Fibroblast of mammary gland (primary cell): ENCODE results near the gene KLF14.

ENCODE experiments used
- DNase-seq: peaks from one replicate; pipeline ENCODE4 v3.0.0-alpha.2; 2010; ENCODE audit warnings: low read depth
- H3K4me3 ChIP-seq: 2 replicates; pipeline ENCODE4 v1.5.1; 2011; ENCODE audit warnings: low read depth, mild to moderate bottlenecking, low read length, moderate library complexity; ENCODE audit not compliant: control insufficient read depth
- TF ChIP-seq, protein P1 (sequence below): conservative IDR thresholded peaks from 2 replicates; pipeline ENCODE4 v1.5.1; 2011; ENCODE audit warnings: low read depth, low read length, inconsistent platforms; ENCODE audit not compliant: control insufficient read depth, insufficient read depth

The KLF14 gene

DNA sequence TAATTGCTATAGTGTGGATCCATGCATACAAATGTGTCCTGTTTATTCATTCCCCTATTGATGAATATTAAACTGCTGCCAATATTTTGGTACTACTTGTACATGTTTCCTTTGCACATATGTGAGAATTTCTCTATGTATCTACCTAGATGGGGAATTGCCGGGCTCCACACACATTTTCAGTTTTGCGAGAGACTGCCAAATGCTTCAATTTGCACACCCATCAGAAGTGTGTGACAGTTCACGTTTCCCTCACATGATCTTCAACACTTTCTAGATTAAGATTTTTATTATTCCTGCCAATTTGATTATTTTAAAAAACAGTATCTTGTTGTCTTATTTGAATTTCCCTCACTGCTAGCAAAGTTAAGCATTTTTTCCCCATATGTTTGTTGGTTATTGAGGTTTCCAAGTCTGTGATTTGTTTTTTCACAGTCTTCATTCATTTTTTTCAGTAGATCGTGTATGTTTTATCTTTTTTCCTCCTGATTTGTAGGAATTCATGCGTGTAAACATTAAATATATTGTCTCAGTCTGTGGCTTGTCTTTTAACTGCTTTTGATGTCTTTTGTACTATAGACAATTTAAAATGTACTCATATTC lies 2.4 kb upstream of the KLF14 start:
- no peak overlapping the region for H3K4me3 ChIP-seq
- DNase-seq, result no peak
- TF ChIP-seq, protein P1, sequence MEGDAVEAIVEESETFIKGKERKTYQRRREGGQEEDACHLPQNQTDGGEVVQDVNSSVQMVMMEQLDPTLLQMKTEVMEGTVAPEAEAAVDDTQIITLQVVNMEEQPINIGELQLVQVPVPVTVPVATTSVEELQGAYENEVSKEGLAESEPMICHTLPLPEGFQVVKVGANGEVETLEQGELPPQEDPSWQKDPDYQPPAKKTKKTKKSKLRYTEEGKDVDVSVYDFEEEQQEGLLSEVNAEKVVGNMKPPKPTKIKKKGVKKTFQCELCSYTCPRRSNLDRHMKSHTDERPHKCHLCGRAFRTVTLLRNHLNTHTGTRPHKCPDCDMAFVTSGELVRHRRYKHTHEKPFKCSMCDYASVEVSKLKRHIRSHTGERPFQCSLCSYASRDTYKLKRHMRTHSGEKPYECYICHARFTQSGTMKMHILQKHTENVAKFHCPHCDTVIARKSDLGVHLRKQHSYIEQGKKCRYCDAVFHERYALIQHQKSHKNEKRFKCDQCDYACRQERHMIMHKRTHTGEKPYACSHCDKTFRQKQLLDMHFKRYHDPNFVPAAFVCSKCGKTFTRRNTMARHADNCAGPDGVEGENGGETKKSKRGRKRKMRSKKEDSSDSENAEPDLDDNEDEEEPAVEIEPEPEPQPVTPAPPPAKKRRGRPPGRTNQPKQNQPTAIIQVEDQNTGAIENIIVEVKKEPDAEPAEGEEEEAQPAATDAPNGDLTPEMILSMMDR, result no peak

DNA sequence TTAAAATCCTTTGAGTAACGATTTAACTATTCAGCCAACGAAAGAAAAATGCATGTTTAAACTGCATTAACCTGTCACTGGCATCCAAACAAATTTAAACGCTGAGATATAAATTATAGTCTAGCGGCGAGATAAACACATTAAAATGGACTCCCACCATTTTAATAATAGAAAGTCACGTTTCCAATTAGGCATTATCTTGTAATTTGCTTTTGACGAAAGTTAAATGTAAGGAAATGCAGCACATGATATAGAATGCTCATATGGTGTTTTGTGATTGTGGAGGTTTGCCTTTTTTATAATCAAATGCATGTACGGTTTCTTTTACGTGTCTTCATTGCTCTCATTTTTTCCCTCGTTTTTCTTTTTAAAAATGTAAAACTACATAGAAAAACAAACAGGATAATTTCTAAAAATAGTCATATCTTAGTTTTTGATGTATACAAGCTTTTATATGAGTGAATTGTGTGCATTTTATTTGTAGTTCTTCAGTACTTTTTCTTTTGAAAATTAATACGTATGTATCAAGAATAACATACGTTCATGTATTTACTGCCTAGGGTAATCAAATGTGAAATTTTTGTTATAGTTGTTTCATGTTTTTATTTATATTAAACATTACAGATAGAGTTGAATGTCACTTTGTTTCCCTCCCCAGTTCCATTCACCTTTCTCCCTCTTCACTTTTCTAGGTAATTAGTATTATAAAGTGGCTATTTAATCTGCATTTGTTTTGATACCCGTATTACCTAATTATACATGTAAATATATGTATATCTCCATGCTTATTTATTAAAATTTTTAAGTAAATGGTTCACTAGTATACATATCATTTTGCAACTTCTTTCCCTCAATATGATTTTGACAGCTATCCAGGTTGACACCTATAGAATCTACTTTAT lies 1.1 kb upstream of the KLF14 start:
- TF ChIP-seq, protein P1, result no peak
- DNase-seq, result no peak
- peak overlapping the region; percentile 52 for H3K4me3 ChIP-seq

DNA sequence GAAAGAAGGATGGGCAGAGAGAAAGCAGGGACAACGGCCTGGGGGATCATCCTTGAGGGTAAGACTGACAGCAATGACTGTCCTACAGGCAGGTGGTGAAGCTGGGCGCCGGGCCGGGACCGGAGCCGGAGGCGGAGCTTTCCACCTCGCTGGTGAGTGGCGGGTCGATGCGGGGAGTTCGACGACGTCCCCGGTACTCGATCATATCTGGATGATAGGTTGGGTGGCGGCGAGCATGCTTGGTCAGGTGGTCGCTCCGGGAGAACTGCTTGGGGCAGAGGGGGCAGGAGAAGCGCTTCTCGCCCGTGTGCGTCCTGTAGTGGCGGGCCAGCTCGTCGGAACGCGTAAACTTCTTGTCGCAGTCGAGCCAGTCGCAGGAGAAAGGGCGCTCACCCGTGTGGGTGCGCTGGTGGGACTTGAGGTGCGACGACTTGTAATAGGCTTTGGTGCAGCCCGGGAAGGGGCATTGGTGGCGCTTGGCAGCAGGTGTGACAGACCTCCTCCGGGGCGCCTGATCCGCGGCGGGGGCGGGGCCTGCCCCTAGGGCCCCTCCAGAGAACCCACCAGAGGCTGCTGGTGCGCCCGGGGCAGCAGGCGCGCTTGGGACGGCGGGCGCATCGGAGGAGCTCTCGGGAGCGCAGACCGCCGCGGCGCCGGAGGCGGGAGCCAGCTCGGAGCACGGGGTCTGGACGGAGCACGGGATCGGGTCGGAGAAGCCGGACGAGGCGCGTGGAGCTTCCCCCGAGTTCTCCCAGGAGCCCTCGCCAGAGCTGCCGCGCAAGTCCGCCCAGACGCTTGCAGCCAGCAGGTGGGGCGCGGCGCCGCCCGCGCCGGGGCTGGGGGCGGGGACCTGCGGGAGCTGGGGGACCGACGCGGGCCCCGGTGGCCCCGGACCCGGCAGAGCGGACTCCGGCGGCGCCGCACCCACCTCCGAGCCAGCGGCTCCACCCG lies 752 bp downstream of the KLF14 start:
- TF ChIP-seq, protein P1, result no peak
- H3K4me3 ChIP-seq, result no peak overlapping the region
- DNase-seq, result peak; percentile 10

DNA sequence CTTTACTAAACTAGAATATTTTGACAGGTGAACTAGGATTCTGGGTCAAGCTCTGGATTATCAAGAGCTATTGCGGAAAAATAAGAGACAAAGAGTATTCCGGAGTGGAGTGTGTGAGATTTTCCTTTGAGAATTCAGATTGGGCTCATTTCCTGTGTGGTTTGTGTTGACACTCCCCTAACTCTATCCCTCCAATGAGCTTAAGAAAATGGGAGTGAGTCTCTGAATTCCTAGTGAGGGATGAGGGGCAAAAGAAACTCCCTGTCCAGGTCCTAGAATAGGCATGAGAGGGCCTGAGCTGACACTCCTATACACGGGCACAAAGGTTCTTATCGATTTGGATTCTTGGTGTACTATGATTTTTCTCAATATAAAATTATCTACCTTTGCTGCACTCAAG lies 10.2 kb downstream of the KLF14 start:
- H3K4me3 ChIP-seq, result no peak overlapping the region
- TF ChIP-seq, protein P1, result no peak
- DNase-seq, result no peak

DNA sequence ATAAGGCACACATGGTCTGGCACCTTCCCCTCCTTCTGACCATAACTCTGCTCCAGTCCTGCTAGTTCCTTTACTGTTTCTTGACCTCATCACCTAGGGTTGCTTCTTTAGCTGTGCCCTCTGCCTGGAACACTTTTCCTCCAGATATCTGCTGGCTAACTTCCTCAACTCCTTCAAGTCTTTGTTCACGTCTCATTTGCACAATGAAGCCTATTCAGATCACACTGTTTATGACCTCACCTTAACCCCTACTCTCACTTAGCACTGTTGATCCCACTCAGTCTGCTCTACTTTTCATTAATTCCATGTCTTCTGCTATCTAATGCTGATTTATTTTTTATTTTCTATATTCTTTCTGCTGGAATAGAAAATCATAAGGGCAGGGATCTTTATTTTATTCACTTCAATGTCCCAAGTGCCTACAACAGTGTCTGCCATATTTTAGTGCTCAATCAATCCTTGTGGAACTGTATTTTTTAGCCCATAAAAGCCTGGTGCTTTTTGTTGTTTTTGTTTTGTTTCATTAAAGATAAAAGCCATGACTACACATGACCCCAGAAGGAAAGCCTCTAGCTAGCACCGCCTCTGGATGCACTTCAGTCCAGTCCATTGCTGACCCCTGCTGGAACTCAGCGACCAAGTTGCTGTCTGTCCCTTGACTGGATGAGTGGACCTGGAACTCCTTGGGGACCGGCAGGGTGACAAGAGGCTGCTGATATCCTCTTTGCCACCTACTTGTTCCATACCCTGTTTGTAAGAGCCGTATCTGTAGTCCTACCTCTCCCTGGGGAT lies 12.3 kb downstream of the KLF14 start:
- peak; percentile 71 for DNase-seq
- TF ChIP-seq, protein P1, result peak; percentile 75
- H3K4me3 ChIP-seq, result no peak overlapping the region

DNA sequence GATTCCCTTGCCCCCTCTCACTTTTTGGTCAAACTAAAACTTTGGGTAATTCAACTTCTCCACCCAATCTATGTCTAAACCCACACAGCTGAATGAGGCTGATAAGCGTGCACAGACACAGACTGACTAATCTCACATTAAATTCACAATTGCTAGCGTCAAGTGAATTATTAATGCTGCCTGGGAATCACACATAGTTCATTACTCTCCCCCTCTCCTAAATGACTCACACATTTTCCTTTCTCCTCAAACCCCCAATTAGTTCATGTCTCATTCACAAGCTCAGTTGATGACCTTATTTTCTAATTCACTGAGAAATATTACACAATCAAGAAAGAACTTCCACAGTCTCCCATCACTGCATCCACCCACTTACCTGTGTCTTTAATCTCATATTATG lies 14.5 kb downstream of the KLF14 start:
- H3K4me3 ChIP-seq, result no peak overlapping the region
- TF ChIP-seq, protein P1, result no peak
- no peak for DNase-seq
